Esophagus muscularis mucosa (tissue), 4 donors: ENCODE measurements around the gene PDGFD. TPM values are rescaled to one million over a fixed set of nuclear protein-coding genes. Genes with fewer than 3 reads are reported as not detected.

Experiments
- DNase-seq: peaks from one replicate; pipeline ENCODE4 v3.0.0-alpha.2; 2017; ENCODE audit errors: extremely low spot score
- H3K27ac ChIP-seq, 4 donors: fragments of 200-600 bp; sonication (generic); replicated peaks in 1 of 4; 1 replicate in 3 of 4; 2 replicates in 1 of 4; pipeline ENCODE4 v1.5.1; 2016 to 2019; ENCODE audit warnings: mild to moderate bottlenecking in 1 of 4
- H3K27me3 ChIP-seq, 4 donors: fragments of 200-600 bp; sonication (generic); one replicate each; pipeline versions ENCODE4 v1.5.1 to v1.6.0; 2016 to 2019
- H3K36me3 ChIP-seq, 4 donors: fragments of 200-600 bp; sonication (generic); one replicate each; pipeline ENCODE4 v1.5.1; 2016 to 2019
- H3K4me1 ChIP-seq, 4 donors: fragments of 200-600 bp; sonication (generic); one replicate each; pipeline ENCODE4 v1.5.1; 2016 to 2019
- H3K4me3 ChIP-seq, 4 donors: fragments of 200-600 bp; sonication (generic); 1 replicate in 2 of 4; 2 replicates in 2 of 4; pipeline ENCODE4 v1.5.1; 2016 to 2019; ENCODE audit warnings: mild to moderate bottlenecking in 4 of 4, moderate library complexity in 1 of 4
- H3K9me3 ChIP-seq, 4 donors: fragments of 200-600 bp; sonication (generic); 1 replicate in 3 of 4; 2 replicates in 1 of 4; pipeline ENCODE4 v1.5.1; 2016 to 2019
- CTCF ChIP-seq, 3 experiments: fragments of 200-600 bp in 2 of 3; fragments of 450-650 bp in 1 of 3; sonication (generic) in 2 of 3; IDR thresholded peaks; one replicate each; pipeline ENCODE4 v1.5.1; 2017 to 2019; ENCODE audit warnings: antibody characterized with exemption in 3 of 3, mild to moderate bottlenecking in 2 of 3, moderate library complexity in 1 of 3
- EP300 ChIP-seq: sonication (generic); formaldehyde crosslinking; IDR thresholded peaks from one replicate; pipeline ENCODE4 v1.6.1; 2017; ENCODE audit warnings: antibody characterized with exemption
- POLR2A ChIP-seq: fragments of 450-650 bp; IDR thresholded peaks from one replicate; pipeline ENCODE4 v1.6.1; 2017; ENCODE audit warnings: antibody characterized with exemption, moderate library complexity, mild to moderate bottlenecking, low read depth
- POLR2AphosphoS5 ChIP-seq, 2 donors: sonication (generic); formaldehyde crosslinking; IDR thresholded peaks; one replicate each; pipeline ENCODE4 v1.6.1; 2017; ENCODE audit warnings: antibody characterized with exemption in 2 of 2
- WGBS: methylation state at CpG from one replicate; pipeline ENCODE4 v1.1.5; 2018; 5-methylcytosine and 5-hydroxymethylcytosine counted together
- intact Hi-C: fragments of 100-400 bp; cut with DNase I; formaldehyde crosslinking; loops from one replicate; pipeline ENCODE4 v1.15.1; 2023
- total RNA-seq, 4 donors: library from RNA; depleted of rRNA; stranded (reverse); fragments of >200 nt; gene quantifications; one replicate each; pipeline versions ENCODE4 v1.1.0 to v1.2.1, GENCODE V29; 2016

PDGFD gene
- total RNA-seq, 4 donors from 2014 or later = 4.2 to 8.6 (median 6.5) TPM

GRCh38 chr11:103980108-103980507, 183.8 kb downstream of the PDGFD start:
- no peaks in the 10 kb centered on the region for H3K9me3 ChIP-seq
- intact Hi-C loops = no loop called here
- no peak for TF ChIP-seq CTCF (IDR thresholded peaks at IDR 0.05)
- no peak for TF ChIP-seq POLR2AphosphoS5 (IDR thresholded peaks at IDR 0.05)
- TF ChIP-seq POLR2A = no peak
- TF ChIP-seq EP300 = no peak

DNA sequence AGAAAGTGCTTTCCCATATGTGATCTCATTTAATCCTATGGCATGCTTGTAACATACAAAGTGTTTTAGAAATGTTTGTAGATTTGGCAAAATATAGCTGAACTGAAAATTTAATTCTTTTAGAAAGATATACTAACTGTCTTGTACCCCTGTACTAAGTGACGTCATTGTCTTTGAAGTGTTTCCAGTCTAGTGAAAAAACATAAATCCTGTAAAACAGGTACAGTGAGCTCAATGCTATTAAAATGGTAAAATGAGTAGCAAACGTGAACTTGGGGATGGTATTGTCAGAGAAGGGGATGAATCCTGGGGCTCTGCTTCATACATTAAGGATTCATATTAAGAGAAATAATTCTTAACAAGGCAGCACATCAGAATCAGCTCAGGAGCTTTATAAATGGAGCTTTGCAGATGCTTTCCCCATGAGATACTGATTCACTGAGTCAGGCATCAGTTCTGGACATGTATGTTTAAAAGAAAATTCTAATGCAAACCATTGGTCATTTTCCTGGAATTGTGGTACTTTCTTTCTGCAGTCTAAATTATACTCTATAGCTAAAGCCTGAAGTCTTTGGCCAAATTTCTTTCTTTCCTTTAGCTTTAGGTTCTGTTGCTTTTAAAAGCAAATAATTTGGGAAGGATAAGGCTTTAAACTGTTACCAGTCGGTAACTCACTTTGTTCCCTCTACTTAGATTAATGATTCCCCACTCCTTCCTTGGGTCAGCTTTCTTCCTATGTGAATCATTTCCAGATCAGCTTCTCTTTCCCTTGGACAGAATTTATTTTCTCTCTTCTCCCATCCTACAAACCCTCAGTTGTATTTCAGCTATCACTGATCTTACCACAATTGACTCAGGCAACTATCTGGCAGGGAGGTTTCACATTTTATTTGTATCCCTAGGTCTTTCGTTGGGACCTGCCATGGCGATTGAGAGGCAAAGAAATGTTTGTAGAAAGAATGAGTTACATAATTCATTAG, 185.0 kb downstream of the PDGFD start:
- Histone ChIP-seq H3K4me1 (no peaks in the 10 kb centered on the region), H3K36me3 (no peaks in the 10 kb centered on the region), H3K27me3 (no peaks in the 10 kb centered on the region), H3K9me3 (no peaks in the 10 kb centered on the region), H3K27ac (no peak overlapping the region), H3K4me3 (no peak overlapping the region)
- DNase-seq = no peak
- intact Hi-C loops = no loop called here
- WGBS = 78% methylated on average over 5 of the region's 5 CpGs
- no peak for TF ChIP-seq POLR2A
- TF ChIP-seq CTCF (IDR thresholded peaks at IDR 0.05) = no peak
- no peak for TF ChIP-seq EP300
- no peak for TF ChIP-seq POLR2AphosphoS5 (IDR thresholded peaks at IDR 0.05)

More at GRCh38 chr11:103980108-103980507, 183.8 kb downstream of the PDGFD start:
- Histone ChIP-seq H3K27ac (no peak overlapping the region), H3K4me1 (no peaks in the 10 kb centered on the region), H3K27me3 (no peaks in the 10 kb centered on the region), H3K4me3 (no peak overlapping the region), H3K36me3 (no peaks in the 10 kb centered on the region)
- no peak for DNase-seq
- WGBS = 82% methylated on average over 1 of the region's 1 CpG

- intact Hi-C loops = no loop called here
- DNase-seq = no peak
- Histone ChIP-seq H3K27me3 (no peaks in the 10 kb centered on the region), H3K9me3 (no peaks in the 10 kb centered on the region), H3K4me1 (no peaks in the 10 kb centered on the region), H3K27ac (no peak overlapping the region), H3K4me3 (no peak overlapping the region), H3K36me3 (no peaks in the 10 kb centered on the region)
- whole genome bisulfite sequencing = 99% methylated on average over 4 of the region's 4 CpGs
- TF ChIP-seq POLR2A = no peak
- no peak for TF ChIP-seq EP300
- no peak for TF ChIP-seq POLR2AphosphoS5 (IDR thresholded peaks at IDR 0.05)
- no peak for TF ChIP-seq CTCF (IDR thresholded peaks at IDR 0.05)
Observed at GRCh38 chr11:103972013-103972412, 191.9 kb downstream of the PDGFD start.

GRCh38 chr11:103970701-103971249, 193.2 kb downstream of the PDGFD start:
- Histone ChIP-seq H3K9me3 (no peaks in the 10 kb centered on the region), H3K27me3 (no peaks in the 10 kb centered on the region), H3K27ac (no peak overlapping the region), H3K4me3 (no peak overlapping the region), H3K4me1 (no peaks in the 10 kb centered on the region), H3K36me3 (no peaks in the 10 kb centered on the region)
- intact Hi-C loops = no loop called here
- 89% methylated on average over 1 of the region's 1 CpG for WGBS
- no peak for TF ChIP-seq POLR2AphosphoS5 (IDR thresholded peaks at IDR 0.05)
- TF ChIP-seq CTCF (IDR thresholded peaks at IDR 0.05) = no peak
- TF ChIP-seq EP300 = no peak
- no peak for TF ChIP-seq POLR2A
- no peak for DNase-seq
